DOHH2 (cell line): ENCODE measurements around the gene OR2F2.

Source experiments
- H3F3A ChIP-seq: fragments of 200-600 bp; sonication (generic), shearing (Covaris generic); 2 replicates; pipeline ENCODE4 v1.6.0; 2016; ENCODE audit warnings: antibody characterized with exemption, mild to moderate bottlenecking; ENCODE audit not compliant: control insufficient read depth, insufficient read depth
- H3K27ac ChIP-seq: fragments of 200-600 bp; sonication (generic); 2 replicates; pipeline ENCODE4 v1.5.1; 2014; ENCODE audit warnings: low read depth, mild to moderate bottlenecking, low read length, moderate library complexity
- H3K27me3 ChIP-seq: fragments of 200-600 bp; sonication (generic); 2 replicates; pipeline ENCODE4 v1.6.1; 2014; ENCODE audit warnings: mild to moderate bottlenecking, low read length, mixed read lengths; ENCODE audit not compliant: control insufficient read depth
- H3K36me3 ChIP-seq: fragments of 200-600 bp; sonication (generic); 2 replicates; pipeline ENCODE4 v1.6.1; 2014; ENCODE audit warnings: mild to moderate bottlenecking, low read length, moderate library complexity, mixed read lengths; ENCODE audit not compliant: control insufficient read depth
- H3K4me1 ChIP-seq: fragments of 200-600 bp; sonication (generic); 2 replicates; pipeline ENCODE4 v1.6.1; 2014; ENCODE audit warnings: mild to moderate bottlenecking, low read length, mixed read lengths; ENCODE audit not compliant: control insufficient read depth
- H3K4me2 ChIP-seq: fragments of 200-600 bp; sonication (generic); 2 replicates; pipeline ENCODE4 v1.6.0; 2014; ENCODE audit warnings: mild to moderate bottlenecking, low read length, moderate library complexity
- H3K4me3 ChIP-seq: fragments of 200-600 bp; sonication (generic); 2 replicates; pipeline ENCODE4 v1.5.1; 2014; ENCODE audit warnings: mild to moderate bottlenecking, low read length, mixed read lengths
- H3K79me2 ChIP-seq: fragments of 200-600 bp; sonication (generic); 2 replicates; pipeline ENCODE4 v1.6.1; 2014; ENCODE audit warnings: mild to moderate bottlenecking, low read length, mixed read lengths; ENCODE audit not compliant: control insufficient read depth
- H3K9me2 ChIP-seq: fragments of 200-600 bp; sonication (generic); replicated peaks from 2 replicates; pipeline ENCODE4 v1.6.1; 2014; ENCODE audit warnings: mild to moderate bottlenecking, low read length, mixed read lengths; ENCODE audit not compliant: control insufficient read depth
- H3K9me3 ChIP-seq: fragments of 200-600 bp; sonication (generic); 2 replicates; pipeline ENCODE4 v1.6.1; 2014; ENCODE audit warnings: antibody characterized with exemption, low read length, mixed read lengths; ENCODE audit not compliant: control insufficient read depth, insufficient read depth
- H4K20me1 ChIP-seq: fragments of 200-600 bp; sonication (generic); 2 replicates; pipeline ENCODE4 v1.6.0; 2014; ENCODE audit warnings: low read depth, mild to moderate bottlenecking, antibody characterized with exemption, low read length, moderate library complexity; ENCODE audit not compliant: control insufficient read depth, insufficient read depth
- EZH2phosphoT487 ChIP-seq: fragments of 200-600 bp; sonication (generic); IDR thresholded peaks from 2 replicates; pipeline ENCODE4 v1.6.1; 2017; ENCODE audit warnings: borderline replicate concordance, mild to moderate bottlenecking, antibody characterized with exemption, low read length, moderate library complexity, mixed read lengths
- TF ChIP-seq, protein P1 (sequence below): fragments of 200-600 bp; sonication (generic); IDR thresholded peaks from one replicate; pipeline ENCODE4 v1.5.1; 2014; ENCODE audit warnings: antibody characterized with exemption, mild to moderate bottlenecking, low read depth, low read length; ENCODE audit not compliant: poor library complexity, severe bottlenecking

The OR2F2 gene

DNA sequence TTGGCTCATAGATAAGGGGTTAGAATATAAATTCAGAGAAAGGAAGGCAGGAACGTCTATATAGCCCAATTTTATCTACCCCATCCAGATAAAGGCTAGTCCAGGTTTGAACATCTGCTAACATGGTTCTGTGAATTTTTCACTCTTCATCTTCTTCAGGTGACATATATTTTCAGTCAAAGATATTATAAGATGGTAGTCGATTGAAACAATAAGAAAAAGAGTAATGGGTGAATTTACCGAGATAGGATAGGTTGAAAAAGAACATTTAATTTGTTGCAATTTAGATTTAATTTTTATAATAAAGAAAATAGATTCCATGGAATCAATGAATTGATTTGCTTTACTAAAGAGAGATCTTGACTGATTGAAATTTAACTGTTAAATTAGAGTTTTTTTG, 19.5 kb downstream of the OR2F2 start, which contains the start of gene OR2F1:
OR2F1 (plus strand) TSS at position 301 of the 400 bp plus-strand sequence. CDS start 5,127 bp downstream, outside the sequence.
- H3K4me3 ChIP-seq = no peak within 1 kb of the TSS
- no peaks in the 10 kb centered on the region for H3K9me2 ChIP-seq
- peaks cover 9% of the 10 kb centered on the region; the same call in 1 of the 2 replicates for H3K27me3 ChIP-seq
- H3K36me3 ChIP-seq = no peaks in the 10 kb centered on the region
- no peaks in the 10 kb centered on the region for H3K4me1 ChIP-seq
- H3F3A ChIP-seq = no peaks in the 10 kb centered on the region
- no peak for TF ChIP-seq EZH2phosphoT487
- TF ChIP-seq, protein P1, sequence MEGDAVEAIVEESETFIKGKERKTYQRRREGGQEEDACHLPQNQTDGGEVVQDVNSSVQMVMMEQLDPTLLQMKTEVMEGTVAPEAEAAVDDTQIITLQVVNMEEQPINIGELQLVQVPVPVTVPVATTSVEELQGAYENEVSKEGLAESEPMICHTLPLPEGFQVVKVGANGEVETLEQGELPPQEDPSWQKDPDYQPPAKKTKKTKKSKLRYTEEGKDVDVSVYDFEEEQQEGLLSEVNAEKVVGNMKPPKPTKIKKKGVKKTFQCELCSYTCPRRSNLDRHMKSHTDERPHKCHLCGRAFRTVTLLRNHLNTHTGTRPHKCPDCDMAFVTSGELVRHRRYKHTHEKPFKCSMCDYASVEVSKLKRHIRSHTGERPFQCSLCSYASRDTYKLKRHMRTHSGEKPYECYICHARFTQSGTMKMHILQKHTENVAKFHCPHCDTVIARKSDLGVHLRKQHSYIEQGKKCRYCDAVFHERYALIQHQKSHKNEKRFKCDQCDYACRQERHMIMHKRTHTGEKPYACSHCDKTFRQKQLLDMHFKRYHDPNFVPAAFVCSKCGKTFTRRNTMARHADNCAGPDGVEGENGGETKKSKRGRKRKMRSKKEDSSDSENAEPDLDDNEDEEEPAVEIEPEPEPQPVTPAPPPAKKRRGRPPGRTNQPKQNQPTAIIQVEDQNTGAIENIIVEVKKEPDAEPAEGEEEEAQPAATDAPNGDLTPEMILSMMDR = no peak
- no peaks in the 10 kb centered on the region for H4K20me1 ChIP-seq
- no peak within 1 kb of the TSS for H3K27ac ChIP-seq
- no peak within 1 kb of the TSS for H3K4me2 ChIP-seq
- H3K79me2 ChIP-seq = no peaks in the 10 kb centered on the region
- no peaks in the 10 kb centered on the region for H3K9me3 ChIP-seq

DNA sequence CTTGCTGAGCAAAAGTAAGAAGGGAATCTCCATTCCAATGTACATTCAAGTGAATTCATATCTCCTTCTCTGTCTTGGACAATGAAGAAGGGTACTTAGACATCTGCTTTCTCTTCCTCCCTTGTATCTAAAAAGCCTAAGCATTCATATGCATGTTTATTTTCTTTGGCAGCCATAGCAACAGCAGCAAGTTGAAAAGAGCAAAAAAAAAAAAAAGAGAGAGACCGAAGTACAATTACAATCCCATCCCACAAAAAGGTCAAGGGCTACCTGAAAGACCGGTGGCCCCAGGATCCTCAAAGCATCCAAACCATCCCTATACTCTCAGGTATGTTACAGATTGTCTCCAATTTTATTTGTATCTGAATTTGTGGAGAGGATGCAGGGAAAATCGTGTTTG, 23.7 kb downstream of the OR2F2 start:
- H4K20me1 ChIP-seq = no peaks in the 10 kb centered on the region
- no peak for TF ChIP-seq EZH2phosphoT487
- TF ChIP-seq, protein P1 = no peak
- H3K27me3 ChIP-seq = peaks cover 9% of the 10 kb centered on the region; the same call in 1 of the 2 replicates
- no peaks in the 10 kb centered on the region for H3K79me2 ChIP-seq
- H3K36me3 ChIP-seq = no peaks in the 10 kb centered on the region
- no peaks in the 10 kb centered on the region for H3K9me3 ChIP-seq
- no peaks in the 10 kb centered on the region for H3K4me1 ChIP-seq
- H3K27ac ChIP-seq = no peak overlapping the region
- no peaks in the 10 kb centered on the region for H3F3A ChIP-seq
- H3K4me3 ChIP-seq = no peak overlapping the region
- no peaks in the 10 kb centered on the region for H3K9me2 ChIP-seq
- no peak overlapping the region for H3K4me2 ChIP-seq

DNA sequence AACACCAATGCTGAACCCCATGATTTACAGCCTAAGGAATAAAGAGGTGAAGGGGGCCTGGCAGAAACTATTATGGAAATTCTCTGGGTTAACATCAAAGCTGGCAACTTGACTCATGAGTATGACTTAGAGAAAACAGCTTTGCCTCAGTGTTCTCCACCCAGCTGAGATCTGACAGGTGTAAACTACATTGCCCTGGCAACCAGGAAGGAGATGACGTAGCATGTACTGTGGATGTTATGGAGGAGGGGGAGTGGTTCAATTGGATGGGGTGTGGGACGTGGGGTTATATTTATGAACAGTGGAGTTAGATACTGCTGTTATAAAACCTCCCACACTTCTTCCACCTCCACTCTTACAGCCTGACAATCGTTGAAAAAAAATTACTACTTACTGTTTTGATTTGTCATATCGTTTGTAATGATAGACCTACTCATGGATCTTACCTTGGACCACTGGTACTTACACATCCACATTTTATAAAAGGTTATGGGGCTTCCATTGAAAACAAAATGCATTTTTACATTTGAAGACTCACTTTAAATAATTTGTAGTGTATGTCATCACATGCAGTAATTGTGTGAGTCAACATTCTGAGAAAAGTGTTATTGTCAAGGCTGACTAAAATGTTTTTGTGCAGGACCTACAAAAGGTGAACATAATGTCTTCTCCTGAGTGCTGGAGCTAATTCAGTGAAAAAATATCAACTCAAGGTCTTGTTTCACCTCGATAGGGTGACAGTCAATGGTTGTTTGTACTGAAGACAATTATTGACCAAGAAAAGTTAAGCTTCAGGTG, 26.0 kb downstream of the OR2F2 start:
- H3K79me2 ChIP-seq = no peaks in the 10 kb centered on the region
- H3F3A ChIP-seq = no peaks in the 10 kb centered on the region
- no peaks in the 10 kb centered on the region for H3K36me3 ChIP-seq
- H4K20me1 ChIP-seq = no peaks in the 10 kb centered on the region
- no peaks in the 10 kb centered on the region for H3K4me1 ChIP-seq
- no peaks in the 10 kb centered on the region for H3K9me3 ChIP-seq
- no peak overlapping the region for H3K4me3 ChIP-seq
- H3K27ac ChIP-seq = no peak overlapping the region
- peaks cover 9% of the 10 kb centered on the region; the same call in 1 of the 2 replicates for H3K27me3 ChIP-seq
- no peak overlapping the region for H3K4me2 ChIP-seq
- TF ChIP-seq EZH2phosphoT487 = no peak
- TF ChIP-seq, protein P1 = no peak
- H3K9me2 ChIP-seq = no peaks in the 10 kb centered on the region
